ENCODE data around the gene CLPSL2.

The CLPSL2 gene

DNA sequence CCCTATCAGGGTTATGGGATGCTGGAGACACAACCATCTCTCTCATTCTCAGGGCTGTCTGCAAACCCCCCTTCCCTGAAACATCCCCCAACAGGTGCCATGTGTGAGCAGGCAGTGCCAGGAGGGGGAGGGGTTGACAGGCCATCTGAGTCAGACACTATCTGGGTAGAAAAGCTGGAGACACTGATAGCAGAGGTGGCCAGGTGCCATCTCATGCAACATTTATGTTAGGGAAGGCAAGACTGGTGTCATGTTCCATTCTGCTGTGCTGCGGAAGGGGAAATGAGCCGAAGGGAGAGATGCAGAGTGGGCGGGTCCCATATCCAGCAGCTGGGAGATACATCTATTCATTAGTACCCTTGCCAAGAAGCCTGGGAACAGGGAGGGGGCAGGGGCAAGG is 32.3 kb downstream of the CLPSL2 start:
- TF ChIP-seq, protein P1, sequence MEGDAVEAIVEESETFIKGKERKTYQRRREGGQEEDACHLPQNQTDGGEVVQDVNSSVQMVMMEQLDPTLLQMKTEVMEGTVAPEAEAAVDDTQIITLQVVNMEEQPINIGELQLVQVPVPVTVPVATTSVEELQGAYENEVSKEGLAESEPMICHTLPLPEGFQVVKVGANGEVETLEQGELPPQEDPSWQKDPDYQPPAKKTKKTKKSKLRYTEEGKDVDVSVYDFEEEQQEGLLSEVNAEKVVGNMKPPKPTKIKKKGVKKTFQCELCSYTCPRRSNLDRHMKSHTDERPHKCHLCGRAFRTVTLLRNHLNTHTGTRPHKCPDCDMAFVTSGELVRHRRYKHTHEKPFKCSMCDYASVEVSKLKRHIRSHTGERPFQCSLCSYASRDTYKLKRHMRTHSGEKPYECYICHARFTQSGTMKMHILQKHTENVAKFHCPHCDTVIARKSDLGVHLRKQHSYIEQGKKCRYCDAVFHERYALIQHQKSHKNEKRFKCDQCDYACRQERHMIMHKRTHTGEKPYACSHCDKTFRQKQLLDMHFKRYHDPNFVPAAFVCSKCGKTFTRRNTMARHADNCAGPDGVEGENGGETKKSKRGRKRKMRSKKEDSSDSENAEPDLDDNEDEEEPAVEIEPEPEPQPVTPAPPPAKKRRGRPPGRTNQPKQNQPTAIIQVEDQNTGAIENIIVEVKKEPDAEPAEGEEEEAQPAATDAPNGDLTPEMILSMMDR (IDR thresholded peaks at IDR 0.05; ENCODE audit: low read depth, low read length) = no peak
- no peak overlapping the region for H3K4me3 ChIP-seq (replicated peaks in 1 of 2; ENCODE audit: low read depth in 2 of 2, low read length in 2 of 2)
- no peak for DNase-seq (ENCODE audit: low read depth in 2 of 2)

DNA sequence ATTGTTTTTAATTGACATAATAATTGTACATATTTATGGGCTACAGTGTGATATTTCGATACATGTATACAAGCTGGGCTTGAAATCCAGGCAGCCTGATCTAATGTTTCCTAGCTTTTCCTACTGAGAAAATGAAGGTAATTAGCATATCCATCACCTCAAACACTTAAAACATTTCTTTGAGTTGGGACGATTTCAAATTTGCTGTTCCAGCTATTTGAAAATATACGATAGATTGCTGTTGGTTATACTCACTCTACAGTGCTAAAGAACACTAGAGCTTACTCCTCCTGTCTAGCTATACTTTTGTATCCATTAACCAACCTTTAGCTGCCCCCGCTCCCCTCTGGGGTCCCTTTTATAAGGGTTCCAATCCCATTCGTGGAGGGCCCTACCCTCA is 33.4 kb downstream of the CLPSL2 start:
- no peak for DNase-seq (ENCODE audit: low read depth in 2 of 2)
- no peak overlapping the region for H3K4me3 ChIP-seq (replicated peaks in 1 of 2; ENCODE audit: low read depth in 2 of 2, low read length in 2 of 2)
- TF ChIP-seq, protein P1 (IDR thresholded peaks at IDR 0.05; ENCODE audit: low read depth, low read length) = no peak

DNA sequence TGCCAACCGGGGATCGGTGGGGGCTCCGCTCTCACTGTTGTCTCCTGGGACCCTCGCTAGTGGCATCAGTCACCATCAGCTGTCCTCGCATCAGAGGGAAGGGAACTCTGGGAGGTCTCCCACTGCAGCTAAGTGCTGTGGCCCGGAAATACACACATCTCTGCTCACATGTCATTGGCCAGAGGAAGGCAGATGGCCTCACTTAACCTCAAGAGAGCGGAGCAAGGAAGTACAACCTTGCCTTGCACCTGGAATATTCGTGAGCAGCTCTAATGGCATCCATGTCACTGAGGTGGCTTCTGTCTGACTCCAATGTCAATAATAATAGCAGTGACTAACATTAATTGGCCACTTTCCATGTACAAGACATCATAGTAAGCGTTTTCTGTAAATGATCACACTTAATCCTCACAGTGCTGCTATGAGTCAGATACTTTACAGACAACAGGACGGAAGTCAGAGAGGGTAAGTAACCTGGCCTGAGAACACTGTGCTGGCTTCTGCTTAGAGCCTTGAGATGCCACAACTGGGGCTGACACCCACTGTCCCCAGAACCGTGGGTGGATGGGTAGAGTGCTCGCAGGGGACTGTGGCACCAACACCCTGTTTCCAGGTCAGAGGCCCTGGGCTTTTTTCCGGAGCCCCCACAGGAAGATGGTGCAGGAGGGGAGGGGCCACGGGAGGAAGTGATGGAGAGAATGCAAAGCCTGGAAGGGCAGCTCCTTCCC is 34.7 kb downstream of the CLPSL2 start:
- DNase-seq (ENCODE audit: low read depth in 2 of 2) = peak; percentile 64 to 89
- H3K4me3 ChIP-seq (replicated peaks in 1 of 2; ENCODE audit: low read depth in 2 of 2, low read length in 2 of 2) = no peak overlapping the region
- TF ChIP-seq, protein P1 (IDR thresholded peaks at IDR 0.05; ENCODE audit: low read depth, low read length) = no peak

DNA sequence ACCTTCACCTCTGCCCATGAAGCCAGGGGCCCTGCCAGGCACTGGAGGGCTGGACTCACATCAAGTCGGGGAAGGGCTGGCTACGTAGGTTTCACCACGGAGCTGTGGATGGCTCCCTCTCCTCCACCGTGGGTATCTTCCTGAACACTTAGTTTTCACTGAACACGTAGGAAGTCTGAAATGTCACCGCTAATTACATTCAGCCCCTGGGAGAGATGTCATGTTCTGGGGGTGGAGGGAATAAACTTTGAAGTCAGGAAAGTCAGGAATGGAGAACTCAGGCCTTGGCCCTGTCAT is 35.2 kb downstream of the CLPSL2 start:
- DNase-seq (ENCODE audit: low read depth in 2 of 2) = no peak
- TF ChIP-seq, protein P1 (IDR thresholded peaks at IDR 0.05; ENCODE audit: low read depth, low read length) = no peak
- no peak overlapping the region for H3K4me3 ChIP-seq (replicated peaks in 1 of 2; ENCODE audit: low read depth in 2 of 2, low read length in 2 of 2)

DNA sequence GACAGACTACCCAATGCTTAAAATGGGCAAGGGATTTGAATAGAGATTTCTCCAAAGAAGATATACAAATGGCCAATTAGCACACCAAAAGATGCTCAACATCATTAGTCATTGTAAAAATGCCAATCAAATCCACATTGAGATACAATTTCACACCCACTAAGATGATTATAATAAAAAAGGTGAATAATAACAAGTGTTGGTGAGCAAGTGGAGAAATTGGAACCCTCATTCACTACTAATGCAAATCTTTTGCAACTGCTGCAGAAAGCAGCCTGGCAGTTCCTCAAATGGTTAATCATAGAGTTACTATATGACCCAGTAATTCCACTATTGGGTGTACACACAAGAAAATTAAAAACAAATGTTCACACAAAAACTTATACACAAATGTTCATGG is 41.1 kb downstream of the CLPSL2 start:
- TF ChIP-seq, protein P1 (IDR thresholded peaks at IDR 0.05; ENCODE audit: low read depth, low read length) = no peak
- H3K4me3 ChIP-seq (replicated peaks in 1 of 2; ENCODE audit: low read depth in 2 of 2, low read length in 2 of 2) = no peak overlapping the region
- DNase-seq (ENCODE audit: low read depth in 2 of 2) = no peak

DNA sequence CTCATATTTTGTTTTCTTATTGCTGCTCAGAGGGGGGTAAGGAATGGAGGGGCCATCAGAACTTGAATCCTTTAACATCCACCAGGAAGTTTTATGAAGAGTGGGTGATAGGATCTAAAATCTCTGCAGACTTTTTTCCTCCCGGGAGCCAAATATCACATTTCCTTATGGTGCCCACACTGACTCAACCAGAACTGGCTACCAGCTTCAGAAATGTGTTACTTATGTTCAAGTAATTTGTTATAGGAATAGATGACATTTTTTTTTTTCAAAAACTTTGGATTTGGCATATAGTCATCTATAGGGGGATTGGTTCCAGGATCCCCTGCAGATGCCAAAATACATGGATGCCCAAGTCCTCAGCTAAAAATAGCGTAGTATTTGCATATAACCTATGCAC is 47.2 kb downstream of the CLPSL2 start:
- TF ChIP-seq, protein P1 (IDR thresholded peaks at IDR 0.05; ENCODE audit: low read depth, low read length) = no peak
- H3K4me3 ChIP-seq (replicated peaks in 1 of 2; ENCODE audit: low read depth in 2 of 2, low read length in 2 of 2) = no peak overlapping the region

More for the DNA sequence above, 47.2 kb downstream of the CLPSL2 start:
- no peak for DNase-seq (ENCODE audit: low read depth in 2 of 2)

Measured in cardiac fibroblast (primary cell).